Activated CD4-positive, alpha-beta T cell treated with anti-CD3 and anti-CD28 coated beads, Interleukin-2, amount 10 ng/mL, durations not matched to agents 7 days and 5 days (primary cell): ENCODE data around the gene SLC35A4. TPM values are rescaled to one million over a fixed set of nuclear protein-coding genes. Genes with fewer than 3 reads are reported as not detected.
"Not testable (repeated sequence)": the region's sequence is repeated elsewhere in the genome, so short reads cannot be mapped to it uniquely, and the experiment has no call there.

Experiments
- CTCF ChIA-PET: fragments of 350-600 bp; sonication (Branson Sonifier 250); formaldehyde crosslinking; loops from one replicate; lab custom pipeline; 2021; ENCODE audit warnings: antibody characterized with exemption; lab: Charles Lee
- POLR2A ChIA-PET: fragments of 350-600 bp; sonication (Branson Sonifier 250); formaldehyde crosslinking; loops from one replicate; lab custom pipeline; 2021; ENCODE audit warnings: antibody characterized with exemption; lab: Charles Lee
- DNase-seq: peaks from one replicate; pipeline ENCODE4 v3.0.0-alpha.2; 2020
- H3K27ac Mint-ChIP-seq: one replicate; pipeline ENCODE4 v1.8.0; 2021; ENCODE audit warnings: mild to moderate bottlenecking, moderate library complexity, mixed read lengths
- H3K27me3 Mint-ChIP-seq: one replicate; pipeline ENCODE4 v1.8.0; 2021; ENCODE audit warnings: mixed read lengths
- H3K36me3 Mint-ChIP-seq: one replicate; pipeline ENCODE4 v1.8.0; 2021; ENCODE audit warnings: low read depth, mixed read lengths
- H3K4me1 Mint-ChIP-seq: one replicate; pipeline ENCODE4 v1.8.0; 2021; ENCODE audit warnings: mixed read lengths
- H3K4me3 Mint-ChIP-seq: one replicate; pipeline ENCODE4 v1.8.0; 2021; ENCODE audit warnings: mild to moderate bottlenecking, moderate library complexity, mixed read lengths
- H3K9me3 Mint-ChIP-seq: one replicate; pipeline ENCODE4 v1.8.0; 2021; ENCODE audit warnings: mixed read lengths
- total RNA-seq, 2 experiments: library from RNA; stranded (reverse); gene quantifications; one replicate each; pipeline ENCODE4 v1.2.3, GENCODE V29; 2021

The SLC35A4 gene
- total RNA-seq, 2 experiments from 2014 or later, result 84.0 to 96.6 TPM

- H3K36me3 Mint-ChIP-seq, result no peaks in the 10 kb centered on the region
- no peaks in the 10 kb centered on the region for H3K27me3 Mint-ChIP-seq
- no peak for DNase-seq
- peaks cover 5% of the 10 kb centered on the region for H3K4me1 Mint-ChIP-seq
- H3K9me3 Mint-ChIP-seq, result no peaks in the 10 kb centered on the region
- ChIA-PET CTCF (interaction anchor here (1.0 kb wide), 1 partner anchor 14 kb away, joined by 4 read pairs; no protein-coding TSS in a partner anchor), POLR2A (no interaction called here)
- H3K27ac Mint-ChIP-seq, result no peak overlapping the region
- H3K4me3 Mint-ChIP-seq, result no peak overlapping the region
Observed at GRCh38 chr5:140595538-140596300, 31.1 kb downstream of the SLC35A4 start.

- DNase-seq, result no peak
- H3K36me3 Mint-ChIP-seq, result no peaks in the 10 kb centered on the region
- H3K4me3 Mint-ChIP-seq, result no peak overlapping the region
- peaks cover 5% of the 10 kb centered on the region for H3K4me1 Mint-ChIP-seq
- H3K27me3 Mint-ChIP-seq, result no peaks in the 10 kb centered on the region
- CTCF ChIA-PET, result no interaction called here
- no peaks in the 10 kb centered on the region for H3K9me3 Mint-ChIP-seq
- POLR2A ChIA-PET, result no interaction called here
- no peak overlapping the region for H3K27ac Mint-ChIP-seq
Observed at GRCh38 chr5:140596321-140596741, 31.7 kb downstream of the SLC35A4 start.

GRCh38 chr5:140598836-140599235 is 34.2 kb downstream of the SLC35A4 start:
- Mint-ChIP-seq H3K27me3 (no peaks in the 10 kb centered on the region), H3K27ac (no peak overlapping the region), H3K36me3 (no peaks in the 10 kb centered on the region), H3K9me3 (no peaks in the 10 kb centered on the region), H3K4me1 (no peaks in the 10 kb centered on the region), H3K4me3 (no peak overlapping the region)
- ChIA-PET POLR2A (no interaction called here), CTCF (interaction anchor here (0.5 kb wide), 1 partner anchor 919 kb away, joined by 4 read pairs; no protein-coding TSS in a partner anchor)
- DNase-seq, result no peak

- ChIA-PET POLR2A (no interaction called here), CTCF (interaction anchor here (0.5 to 1.3 kb wide), 3 partner anchors 11 to 32 kb away, joined by 3 to 4 read pairs (median 4); no protein-coding TSS in a partner anchor)
- DNase-seq, result no peak
- Mint-ChIP-seq H3K4me1 (no peaks in the 10 kb centered on the region), H3K4me3 (no peak overlapping the region), H3K9me3 (no peaks in the 10 kb centered on the region), H3K27me3 (peaks cover 4% of the 10 kb centered on the region), H3K27ac (no peak overlapping the region), H3K36me3 (no peaks in the 10 kb centered on the region)
Observed at GRCh38 chr5:140600096-140600495, 35.5 kb downstream of the SLC35A4 start.

- Mint-ChIP-seq H3K27me3 (peaks cover 6% of the 10 kb centered on the region), H3K27ac (no peak overlapping the region), H3K4me3 (no peak overlapping the region), H3K9me3 (no peaks in the 10 kb centered on the region), H3K36me3 (no peaks in the 10 kb centered on the region), H3K4me1 (no peaks in the 10 kb centered on the region)
- DNase-seq, result no peak
- ChIA-PET CTCF (no interaction called here), POLR2A (no interaction called here)
Observed at GRCh38 chr5:140602147-140602546, 37.5 kb downstream of the SLC35A4 start.

- POLR2A ChIA-PET, CTCF ChIA-PET, DNase-seq, H3K9me3 Mint-ChIP-seq, H3K36me3 Mint-ChIP-seq, H3K4me3 Mint-ChIP-seq, H3K4me1 Mint-ChIP-seq, H3K27me3 Mint-ChIP-seq: not testable (repeated sequence)
- peak overlapping the region; percentile 13 for H3K27ac Mint-ChIP-seq
Observed at GRCh38 chr5:140603446-140603698, 38.7 kb downstream of the SLC35A4 start.

- ChIA-PET CTCF (interaction anchor here (0.8 to 1.3 kb wide), 2 partner anchors 10 to 34 kb away, joined by 3 to 5 read pairs; no protein-coding TSS in a partner anchor), POLR2A (no interaction called here)
- peak overlapping the region; percentile 13 for H3K27ac Mint-ChIP-seq
- H3K4me1 Mint-ChIP-seq, result no peaks in the 10 kb centered on the region
- no peaks in the 10 kb centered on the region for H3K9me3 Mint-ChIP-seq
- peaks cover 6% of the 10 kb centered on the region for H3K27me3 Mint-ChIP-seq
- H3K36me3 Mint-ChIP-seq, result no peaks in the 10 kb centered on the region
- H3K4me3 Mint-ChIP-seq, result no peak overlapping the region
- no peak for DNase-seq
Observed at GRCh38 chr5:140603734-140604133, 39.1 kb downstream of the SLC35A4 start.

GRCh38 chr5:140605879-140606278 is 41.3 kb downstream of the SLC35A4 start:
- H3K4me1 Mint-ChIP-seq, result peaks cover 4% of the 10 kb centered on the region
- no peaks in the 10 kb centered on the region for H3K36me3 Mint-ChIP-seq
- peaks cover 8% of the 10 kb centered on the region for H3K27me3 Mint-ChIP-seq
- POLR2A ChIA-PET, result no interaction called here
- H3K4me3 Mint-ChIP-seq, result no peak overlapping the region
- CTCF ChIA-PET, result interaction anchor here (0.7 to 0.9 kb wide), 2 partner anchors 29 to 67 kb away, joined by 3 read pairs; no protein-coding TSS in a partner anchor
- no peaks in the 10 kb centered on the region for H3K9me3 Mint-ChIP-seq
- no peak overlapping the region for H3K27ac Mint-ChIP-seq
- no peak for DNase-seq

- DNase-seq, result no peak
- Mint-ChIP-seq H3K27me3 (peaks cover 11% of the 10 kb centered on the region), H3K4me1 (peaks cover 13% of the 10 kb centered on the region), H3K9me3 (no peaks in the 10 kb centered on the region), H3K27ac (no peak overlapping the region), H3K4me3 (no peak overlapping the region), H3K36me3 (no peaks in the 10 kb centered on the region)
- POLR2A ChIA-PET, result no interaction called here
- CTCF ChIA-PET, result no interaction called here
Observed at GRCh38 chr5:140607031-140607430, 42.4 kb downstream of the SLC35A4 start.

- Mint-ChIP-seq H3K4me1 (peaks cover 17% of the 10 kb centered on the region), H3K36me3 (no peaks in the 10 kb centered on the region), H3K27me3 (peaks cover 12% of the 10 kb centered on the region), H3K9me3 (no peaks in the 10 kb centered on the region), H3K4me3 (no peak overlapping the region), H3K27ac (no peak overlapping the region)
- ChIA-PET POLR2A (no interaction called here), CTCF (interaction anchor here (0.6 kb wide), 1 partner anchor 1651 kb away, joined by 4 read pairs; no protein-coding TSS in a partner anchor)
- DNase-seq, result no peak
Observed at GRCh38 chr5:140608722-140609121, 44.1 kb downstream of the SLC35A4 start.

- Mint-ChIP-seq H3K27ac (no peak overlapping the region), H3K36me3 (no peaks in the 10 kb centered on the region), H3K27me3 (peaks cover 12% of the 10 kb centered on the region), H3K4me3 (no peak overlapping the region), H3K4me1 (peaks cover 17% of the 10 kb centered on the region), H3K9me3 (no peaks in the 10 kb centered on the region)
- ChIA-PET CTCF (interaction anchor here (0.6 to 0.9 kb wide), 2 partner anchors 14 to 1652 kb away, joined by 4 read pairs; no protein-coding TSS in a partner anchor), POLR2A (interaction anchor here (0.6 kb wide), 1 partner anchor 14 kb away, joined by 4 read pairs; no protein-coding TSS in a partner anchor)
- no peak for DNase-seq
Observed at GRCh38 chr5:140609126-140609525, 44.5 kb downstream of the SLC35A4 start.

GRCh38 chr5:140611020-140611521 is 46.4 kb downstream of the SLC35A4 start:
- Mint-ChIP-seq H3K27me3 (peaks cover 5% of the 10 kb centered on the region), H3K27ac (no peak overlapping the region), H3K4me3 (no peak overlapping the region), H3K9me3 (no peaks in the 10 kb centered on the region), H3K4me1 (peaks cover 17% of the 10 kb centered on the region), H3K36me3 (no peaks in the 10 kb centered on the region)
- no peak for DNase-seq
- POLR2A ChIA-PET, result no interaction called here
- CTCF ChIA-PET, result no interaction called here
